H9 (cell line): Measurements from ENCODE around the gene TRPM3. TPM values are rescaled to one million over a fixed set of nuclear protein-coding genes. Genes with fewer than 3 reads are reported as not detected.

Experiments
- DNase-seq: peaks from one replicate; pipeline ENCODE4 v3.0.0-alpha.2; 2017
- H2AFZ ChIP-seq: one replicate; pipeline ENCODE4 v1.6.1; 2013; ENCODE audit warnings: mild to moderate bottlenecking, low read length, control low read depth, moderate library complexity
- H2AK5ac ChIP-seq: 2 replicates; pipeline ENCODE4 v1.6.1; 2013; ENCODE audit warnings: low read length, control low read depth, mixed read lengths; ENCODE audit not compliant: insufficient read length
- H2BK120ac ChIP-seq: one replicate; pipeline ENCODE4 v1.6.1; 2013; ENCODE audit warnings: low read depth, mild to moderate bottlenecking, low read length, control low read depth, inconsistent platforms; ENCODE audit not compliant: poor library complexity, severe bottlenecking
- H2BK12ac ChIP-seq: 2 replicates; pipeline ENCODE4 v1.6.1; 2013; ENCODE audit warnings: low read length, control low read depth, mixed read lengths, low read depth; ENCODE audit not compliant: insufficient read length
- H2BK15ac ChIP-seq: 2 replicates; pipeline ENCODE4 v1.6.1; 2013; ENCODE audit warnings: low read depth, low read length, control low read depth
- H2BK20ac ChIP-seq: one replicate; pipeline ENCODE4 v1.6.1; 2013; ENCODE audit warnings: low read depth, mild to moderate bottlenecking, low read length, control low read depth, inconsistent platforms; ENCODE audit not compliant: poor library complexity, severe bottlenecking
- H2BK5ac ChIP-seq: 2 replicates; pipeline ENCODE4 v1.6.1; 2013; ENCODE audit warnings: low read length, control low read depth, mixed read lengths; ENCODE audit not compliant: insufficient read length
- H3K14ac ChIP-seq: 2 replicates; pipeline ENCODE4 v1.6.1; 2013; ENCODE audit warnings: low read length, control low read depth; ENCODE audit not compliant: insufficient read depth
- H3K18ac ChIP-seq: 2 replicates; pipeline ENCODE4 v1.6.1; 2013; ENCODE audit warnings: low read depth, mild to moderate bottlenecking, mixed read lengths, low read length, control low read depth; ENCODE audit not compliant: insufficient read length
- H3K23ac ChIP-seq: 2 replicates; pipeline ENCODE4 v1.6.1; 2013; ENCODE audit warnings: low read length, control low read depth, mixed read lengths, low read depth; ENCODE audit not compliant: insufficient read length
- H3K23me2 ChIP-seq: 2 replicates; pipeline ENCODE4 v1.6.1; 2013; ENCODE audit warnings: low read depth, mild to moderate bottlenecking, mixed read lengths, low read length, control low read depth; ENCODE audit not compliant: insufficient read length, poor library complexity, severe bottlenecking
- H3K27ac ChIP-seq: 2 replicates; pipeline ENCODE4 v1.5.1; 2013; ENCODE audit warnings: low read length, control low read depth, mixed read lengths, low read depth; ENCODE audit not compliant: insufficient read length
- H3K27me3 ChIP-seq: 2 replicates; pipeline ENCODE4 v1.6.1; 2013; ENCODE audit warnings: low read length, control low read depth, inconsistent platforms; ENCODE audit not compliant: insufficient read depth
- H3K4ac ChIP-seq: 2 replicates; pipeline ENCODE4 v1.6.1; 2013; ENCODE audit warnings: low read depth, mild to moderate bottlenecking, control low read depth, inconsistent platforms, low read length, moderate library complexity
- H3K4me1 ChIP-seq: 2 replicates; pipeline ENCODE4 v1.6.1; 2013; ENCODE audit warnings: low read length, control low read depth, inconsistent platforms; ENCODE audit not compliant: insufficient read depth
- H3K4me2 ChIP-seq: 2 replicates; pipeline ENCODE4 v1.6.1; 2013; ENCODE audit warnings: low read length, control low read depth, mixed read lengths; ENCODE audit not compliant: insufficient read length, insufficient read depth
- H3K56ac ChIP-seq: 2 replicates; pipeline ENCODE4 v1.6.1; 2013; ENCODE audit warnings: low read depth, mild to moderate bottlenecking, mixed read lengths, low read length, control low read depth; ENCODE audit not compliant: insufficient read length
- H3K79me1 ChIP-seq: 2 replicates; pipeline ENCODE4 v1.6.1; 2013; ENCODE audit warnings: low read depth, mild to moderate bottlenecking, moderate library complexity, low read length, control low read depth, inconsistent platforms; ENCODE audit not compliant: insufficient read depth, poor library complexity, severe bottlenecking
- H3K79me2 ChIP-seq: 2 replicates; pipeline ENCODE4 v1.6.1; 2013; ENCODE audit warnings: low read length, control low read depth, inconsistent platforms; ENCODE audit not compliant: insufficient read depth
- H3K9ac ChIP-seq: 2 replicates; pipeline ENCODE4 v1.6.1; 2013; ENCODE audit warnings: low read length, control low read depth, mixed read lengths; ENCODE audit not compliant: insufficient read length; ENCODE audit errors: extremely low read depth
- H3K9me3 ChIP-seq: one replicate; pipeline ENCODE4 v1.6.1; 2013; ENCODE audit warnings: low read depth, low read length, inconsistent platforms; ENCODE audit not compliant: control insufficient read depth
- H3T11ph ChIP-seq: one replicate; pipeline ENCODE4 v1.6.1; 2013; ENCODE audit warnings: mild to moderate bottlenecking, low read length, control low read depth, inconsistent platforms
- H4K20me1 ChIP-seq: one replicate; pipeline ENCODE4 v1.6.1; 2013; ENCODE audit not compliant: control insufficient read depth, insufficient read length, insufficient read depth
- H4K5ac ChIP-seq: 2 replicates; pipeline ENCODE4 v1.6.1; 2013; ENCODE audit warnings: low read depth, mild to moderate bottlenecking, mixed read lengths, low read length, control low read depth; ENCODE audit not compliant: insufficient read length
- H4K8ac ChIP-seq: replicated peaks from 2 replicates; pipeline ENCODE4 v1.6.1; 2013; ENCODE audit warnings: low read length, control low read depth, mixed read lengths, low read depth; ENCODE audit not compliant: insufficient read length
- H4K91ac ChIP-seq: 2 replicates; pipeline ENCODE4 v1.6.1; 2013; ENCODE audit warnings: low read depth, mild to moderate bottlenecking, moderate library complexity, mixed read lengths, low read length, control low read depth; ENCODE audit not compliant: insufficient read length
- H3K27ac Mint-ChIP-seq, 3 experiments: 2 replicates in 2 of 3; 3 replicates in 1 of 3; pipeline ENCODE4 v1.8.0; 2020 to 2021; ENCODE audit warnings: mixed read lengths in 3 of 3, mild to moderate bottlenecking in 1 of 3, moderate library complexity in 1 of 3
- H3K27me3 Mint-ChIP-seq: 2 replicates; pipeline ENCODE4 v1.8.0; 2021; ENCODE audit warnings: low read depth, mild to moderate bottlenecking, moderate library complexity, mixed read lengths
- H3K36me3 Mint-ChIP-seq, 3 experiments: 2 replicates in 2 of 3; 3 replicates in 1 of 3; pipeline ENCODE4 v1.8.0; 2020 to 2021; ENCODE audit warnings: low read depth in 3 of 3, mixed read lengths in 3 of 3; ENCODE audit not compliant: insufficient read depth in 1 of 3
- H3K4me1 Mint-ChIP-seq, 2 experiments: 2 replicates each; pipeline ENCODE4 v1.8.0; 2020; ENCODE audit warnings: mixed read lengths in 2 of 2
- H3K4me3 Mint-ChIP-seq, 2 experiments: 2 replicates in 1 of 2; 3 replicates in 1 of 2; pipeline ENCODE4 v1.8.0; 2020 to 2021; ENCODE audit warnings: mild to moderate bottlenecking in 2 of 2, mixed read lengths in 2 of 2, moderate library complexity in 1 of 2
- H3K9me3 Mint-ChIP-seq, 2 experiments: 2 replicates in 1 of 2; 3 replicates in 1 of 2; pipeline ENCODE4 v1.8.0; 2020; ENCODE audit warnings: mild to moderate bottlenecking in 2 of 2, mixed read lengths in 2 of 2, moderate library complexity in 1 of 2
- WGBS: extraction: QIAGEN DNeasy Blood & Tissue Kit; methylation state at CpG from one replicate; pipeline ENCODE4 v1.1.7; 2013; ENCODE audit warnings: missing lambda C conversion rate, low lambda C conversion rate, mixed read lengths; ENCODE audit not compliant: insufficient read length; ENCODE audit errors: extremely low coverage; 5-methylcytosine and 5-hydroxymethylcytosine counted together
- total RNA-seq: library from RNA; stranded (reverse); gene quantifications from 2 replicates; pipeline ENCODE4 v1.2.1, GENCODE V29; 2021
- TF ChIP-seq, protein P1 (sequence below): fragments of 200-600 bp; sonication (generic); conservative IDR thresholded peaks from 3 replicates; pipeline ENCODE4 v1.8.0; 2021; ENCODE audit warnings: antibody characterized with exemption, mild to moderate bottlenecking

The TRPM3 gene
- total RNA-seq, 1 experiment from 2014 or later = 10.3 TPM

- no peaks in the 10 kb centered on the region for H4K20me1 ChIP-seq
- no peaks in the 10 kb centered on the region for H3K23me2 ChIP-seq
- TF ChIP-seq, protein P1, sequence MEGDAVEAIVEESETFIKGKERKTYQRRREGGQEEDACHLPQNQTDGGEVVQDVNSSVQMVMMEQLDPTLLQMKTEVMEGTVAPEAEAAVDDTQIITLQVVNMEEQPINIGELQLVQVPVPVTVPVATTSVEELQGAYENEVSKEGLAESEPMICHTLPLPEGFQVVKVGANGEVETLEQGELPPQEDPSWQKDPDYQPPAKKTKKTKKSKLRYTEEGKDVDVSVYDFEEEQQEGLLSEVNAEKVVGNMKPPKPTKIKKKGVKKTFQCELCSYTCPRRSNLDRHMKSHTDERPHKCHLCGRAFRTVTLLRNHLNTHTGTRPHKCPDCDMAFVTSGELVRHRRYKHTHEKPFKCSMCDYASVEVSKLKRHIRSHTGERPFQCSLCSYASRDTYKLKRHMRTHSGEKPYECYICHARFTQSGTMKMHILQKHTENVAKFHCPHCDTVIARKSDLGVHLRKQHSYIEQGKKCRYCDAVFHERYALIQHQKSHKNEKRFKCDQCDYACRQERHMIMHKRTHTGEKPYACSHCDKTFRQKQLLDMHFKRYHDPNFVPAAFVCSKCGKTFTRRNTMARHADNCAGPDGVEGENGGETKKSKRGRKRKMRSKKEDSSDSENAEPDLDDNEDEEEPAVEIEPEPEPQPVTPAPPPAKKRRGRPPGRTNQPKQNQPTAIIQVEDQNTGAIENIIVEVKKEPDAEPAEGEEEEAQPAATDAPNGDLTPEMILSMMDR = no peak
- H3K9me3 ChIP-seq = no peaks in the 10 kb centered on the region
- H2BK20ac ChIP-seq = no peak overlapping the region
- no peak overlapping the region for H2BK120ac ChIP-seq
- no peak overlapping the region for H3K4me2 ChIP-seq
- H4K5ac ChIP-seq = no peak overlapping the region
- no peaks in the 10 kb centered on the region for H3K79me1 ChIP-seq
- H4K8ac ChIP-seq = no peak overlapping the region
- H3T11ph ChIP-seq = no peak overlapping the region
- no peaks in the 10 kb centered on the region for H3K79me2 ChIP-seq
- H3K9me3 Mint-ChIP-seq = no peaks in the 10 kb centered on the region
- no peak overlapping the region for H3K27ac ChIP-seq
- no peak overlapping the region for H3K23ac ChIP-seq
- no peaks in the 10 kb centered on the region for H3K27me3 Mint-ChIP-seq
- no peaks in the 10 kb centered on the region for H3K36me3 Mint-ChIP-seq
- H2BK12ac ChIP-seq = no peak overlapping the region
- no peak overlapping the region for H3K4ac ChIP-seq
- peaks cover 21 to 24% of the 10 kb centered on the region in 2 experiments for H3K4me1 Mint-ChIP-seq
- H3K27me3 ChIP-seq = no peaks in the 10 kb centered on the region
- no peak overlapping the region for H3K4me3 Mint-ChIP-seq
- H2BK5ac ChIP-seq = no peak overlapping the region
- DNase-seq = no peak
- no peak overlapping the region for H2BK15ac ChIP-seq
- no peak overlapping the region for H3K27ac Mint-ChIP-seq
- H3K18ac ChIP-seq = no peak overlapping the region
- H3K4me1 ChIP-seq = no peaks in the 10 kb centered on the region
- no peak overlapping the region for H4K91ac ChIP-seq
- no peak overlapping the region for H3K56ac ChIP-seq
- no peak overlapping the region for H2AK5ac ChIP-seq
- H2AFZ ChIP-seq = no peak overlapping the region
- no peak overlapping the region for H3K9ac ChIP-seq
- WGBS = no CpG with 5 or more reads among the region's 2 CpGs
- H3K14ac ChIP-seq = no peak overlapping the region
Observed at GRCh38 chr9:70959366-70959765, 162.1 kb downstream of the TRPM3 start.
